ENCODE results near the gene SNX3. TPM values are rescaled to one million over a fixed set of nuclear protein-coding genes. Genes with fewer than 3 reads are reported as not detected.

SNX3 gene
- total RNA-seq, 4 donors from 2014 or later = 80.9 to 97.4 (median 96.6) TPM

DNA sequence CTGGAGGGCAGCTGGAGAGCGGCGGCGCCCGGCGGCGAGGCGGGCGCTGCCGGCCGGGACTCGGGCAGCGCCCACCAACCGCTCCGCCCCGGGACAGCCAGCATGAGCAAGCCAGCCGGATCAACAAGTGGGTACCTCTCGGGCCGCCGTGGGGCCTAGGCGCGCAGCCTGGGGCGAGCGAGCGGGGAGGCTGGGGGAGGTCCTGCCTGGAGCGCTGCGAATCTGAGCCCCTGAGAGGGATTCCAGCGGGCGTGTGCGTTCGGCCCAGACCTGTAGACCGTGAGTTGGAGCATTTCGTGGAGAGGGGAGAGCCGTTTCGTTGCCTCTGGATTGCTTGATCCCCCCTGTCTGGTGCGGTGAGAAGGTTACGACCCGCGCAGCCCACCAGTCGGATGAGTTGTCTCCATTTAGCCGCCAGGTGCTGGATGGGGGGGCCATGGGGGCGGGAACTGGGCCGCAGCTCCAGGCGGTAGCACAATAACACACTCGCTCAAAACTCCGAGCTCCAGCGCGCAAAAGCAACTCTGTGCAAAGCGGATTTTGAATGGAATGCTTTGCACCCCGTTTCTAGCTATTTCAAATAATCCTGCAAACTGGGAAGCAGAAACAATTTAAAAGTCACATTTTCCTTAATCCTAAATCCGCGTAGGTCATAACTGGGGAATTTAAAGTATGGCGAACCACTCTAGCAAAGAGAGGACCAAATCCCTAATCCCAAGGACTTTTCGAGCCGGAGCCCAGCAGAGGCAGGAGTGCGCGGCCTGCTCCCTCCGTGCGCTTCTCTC, 94.0 kb downstream of the SNX3 start:
- H3K4me1 ChIP-seq = peaks cover 77% of the 10 kb centered on the region
- no peak overlapping the region for H3K27ac ChIP-seq
- H3K27me3 ChIP-seq = peaks cover 100% of the 10 kb centered on the region
- H3K36me3 ChIP-seq = no peaks in the 10 kb centered on the region
- no peak for DNase-seq (ENCODE audit: low spot score in 2 of 2)
- H3K9me3 ChIP-seq = no peaks in the 10 kb centered on the region
- peak overlapping the region; percentile 38 for H3K4me3 ChIP-seq
- 9% methylated on average over 40 of the region's 58 CpGs for WGBS
- no peak for TF ChIP-seq POLR2A (IDR thresholded peaks at IDR 0.05)
- no peak for TF ChIP-seq POLR2AphosphoS5 (IDR thresholded peaks at IDR 0.05)
- no peak for TF ChIP-seq EP300 (IDR thresholded peaks at IDR 0.05)
- TF ChIP-seq, protein P1, sequence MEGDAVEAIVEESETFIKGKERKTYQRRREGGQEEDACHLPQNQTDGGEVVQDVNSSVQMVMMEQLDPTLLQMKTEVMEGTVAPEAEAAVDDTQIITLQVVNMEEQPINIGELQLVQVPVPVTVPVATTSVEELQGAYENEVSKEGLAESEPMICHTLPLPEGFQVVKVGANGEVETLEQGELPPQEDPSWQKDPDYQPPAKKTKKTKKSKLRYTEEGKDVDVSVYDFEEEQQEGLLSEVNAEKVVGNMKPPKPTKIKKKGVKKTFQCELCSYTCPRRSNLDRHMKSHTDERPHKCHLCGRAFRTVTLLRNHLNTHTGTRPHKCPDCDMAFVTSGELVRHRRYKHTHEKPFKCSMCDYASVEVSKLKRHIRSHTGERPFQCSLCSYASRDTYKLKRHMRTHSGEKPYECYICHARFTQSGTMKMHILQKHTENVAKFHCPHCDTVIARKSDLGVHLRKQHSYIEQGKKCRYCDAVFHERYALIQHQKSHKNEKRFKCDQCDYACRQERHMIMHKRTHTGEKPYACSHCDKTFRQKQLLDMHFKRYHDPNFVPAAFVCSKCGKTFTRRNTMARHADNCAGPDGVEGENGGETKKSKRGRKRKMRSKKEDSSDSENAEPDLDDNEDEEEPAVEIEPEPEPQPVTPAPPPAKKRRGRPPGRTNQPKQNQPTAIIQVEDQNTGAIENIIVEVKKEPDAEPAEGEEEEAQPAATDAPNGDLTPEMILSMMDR (IDR thresholded peaks at IDR 0.05) = no peak

DNA sequence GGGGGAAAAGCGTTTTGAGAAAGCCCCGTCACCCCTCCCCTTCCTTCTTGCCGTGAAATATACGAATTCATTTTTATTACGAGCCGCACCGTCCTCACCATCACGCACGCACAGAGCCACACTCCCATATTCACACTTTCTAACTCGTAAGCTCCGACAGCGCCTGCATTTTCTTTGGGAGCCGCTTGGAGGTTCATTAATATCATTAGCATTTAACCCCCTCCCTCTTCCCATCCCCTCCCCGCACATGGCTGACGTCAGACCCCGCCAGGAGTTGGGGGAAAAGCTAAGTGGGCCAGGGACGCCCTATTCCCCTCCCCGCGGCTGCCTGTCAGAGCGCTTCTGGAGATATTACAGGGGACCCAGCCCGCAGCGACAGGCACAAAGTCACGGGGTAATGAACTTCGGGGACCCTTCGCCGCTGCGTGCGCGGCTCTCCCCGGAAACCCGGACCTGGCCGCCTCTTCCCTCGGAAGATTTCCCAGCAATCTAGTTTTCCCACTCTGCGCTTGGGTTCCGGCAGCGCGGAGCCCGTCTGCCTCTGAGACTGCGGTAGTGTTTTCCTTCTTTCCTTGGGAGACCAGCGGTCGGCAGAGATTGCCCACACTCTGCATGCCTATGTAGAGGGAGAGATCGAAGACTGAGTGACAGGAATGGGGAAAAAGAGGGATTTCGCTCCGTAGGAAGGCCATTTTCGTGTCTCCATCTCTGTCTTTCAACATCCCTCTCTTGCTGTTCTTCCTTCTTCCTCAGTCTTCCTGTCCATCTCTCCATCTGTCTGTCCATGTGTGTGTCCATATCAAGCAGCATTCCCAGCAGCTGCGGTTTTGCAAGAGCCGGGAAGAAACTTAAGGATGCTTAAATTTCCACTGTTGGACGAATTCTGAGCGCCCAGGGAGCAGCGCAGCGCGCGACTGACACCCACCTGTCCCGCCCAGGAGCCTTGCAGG, 94.9 kb downstream of the SNX3 start, which contains the start of gene NR2E1:
NR2E1 (plus strand) TSS at position 309 of the 950 bp plus-strand sequence. CDS start 744 bp downstream, outside the sequence.
- H3K4me1 ChIP-seq = peaks cover 77% of the 10 kb centered on the region
- TF ChIP-seq EP300 (IDR thresholded peaks at IDR 0.05) (no peak), POLR2A (IDR thresholded peaks at IDR 0.05) (no peak), POLR2AphosphoS5 (IDR thresholded peaks at IDR 0.05) (no peak)
- TF ChIP-seq, protein P1 (IDR thresholded peaks at IDR 0.05) = no peak
- H3K27me3 ChIP-seq = peaks cover 100% of the 10 kb centered on the region
- WGBS = 2% methylated on average over 54 of the region's 54 CpGs
- H3K36me3 ChIP-seq = no peaks in the 10 kb centered on the region
- no peaks in the 10 kb centered on the region for H3K9me3 ChIP-seq
- H3K27ac ChIP-seq = no peak within 1 kb of the TSS
- H3K4me3 ChIP-seq = peak within 1 kb of the TSS; percentile 35
- no peak for DNase-seq (ENCODE audit: low spot score in 2 of 2)

DNA sequence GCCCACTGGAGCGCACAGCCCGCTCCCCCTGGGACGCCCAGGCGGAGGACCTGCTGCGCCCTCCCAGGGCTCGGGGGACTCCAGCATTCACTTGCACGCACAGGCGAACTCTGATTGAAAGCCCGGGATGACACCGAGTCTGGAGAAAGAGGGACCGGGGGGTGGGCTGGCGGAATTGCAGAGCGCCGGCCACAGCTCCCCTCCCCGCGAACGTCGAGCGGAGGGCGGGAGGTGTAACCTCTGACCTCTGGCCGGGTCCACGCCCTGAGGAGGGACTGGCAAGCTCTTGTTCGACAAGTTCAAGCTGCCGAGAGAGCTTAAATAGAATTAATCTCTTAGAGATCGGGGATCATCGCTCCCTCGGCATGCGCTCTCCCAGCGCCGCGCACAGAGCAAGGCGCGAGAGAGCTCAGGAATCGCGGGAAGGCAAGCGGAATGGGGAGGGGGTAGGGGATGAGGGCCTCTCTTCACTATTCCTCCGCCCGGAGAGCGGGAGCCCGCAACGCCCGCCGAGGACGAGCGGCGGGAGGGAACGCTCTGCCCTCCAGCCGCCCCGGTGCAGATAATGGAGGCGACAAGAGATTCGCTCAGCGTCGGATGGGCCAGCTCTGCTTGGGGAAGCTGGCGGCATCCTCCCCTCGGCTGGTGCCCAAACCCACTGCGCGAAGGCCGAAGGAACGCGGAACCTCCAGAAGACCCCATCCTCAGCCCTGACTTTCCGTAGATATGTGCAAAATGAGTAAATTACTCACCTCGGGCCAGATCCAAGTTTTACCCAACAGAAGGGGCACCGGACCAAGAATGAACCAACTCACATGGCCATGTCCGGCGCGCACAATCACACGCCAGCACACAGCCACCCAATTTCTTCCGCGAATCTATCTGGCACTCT, 95.8 kb downstream of the SNX3 start:
- H3K27ac ChIP-seq = no peak overlapping the region
- no peaks in the 10 kb centered on the region for H3K9me3 ChIP-seq
- no peak for DNase-seq (ENCODE audit: low spot score in 2 of 2)
- H3K36me3 ChIP-seq = no peaks in the 10 kb centered on the region
- H3K4me1 ChIP-seq = peaks cover 70% of the 10 kb centered on the region
- peaks cover 100% of the 10 kb centered on the region for H3K27me3 ChIP-seq
- H3K4me3 ChIP-seq = peak overlapping the region; percentile 35
- 14% methylated on average over 4 of the region's 69 CpGs for WGBS
- TF ChIP-seq POLR2AphosphoS5 (IDR thresholded peaks at IDR 0.05) (no peak), EP300 (IDR thresholded peaks at IDR 0.05) (no peak), POLR2A (IDR thresholded peaks at IDR 0.05) (no peak)
- TF ChIP-seq, protein P1 (IDR thresholded peaks at IDR 0.05) = no peak

DNA sequence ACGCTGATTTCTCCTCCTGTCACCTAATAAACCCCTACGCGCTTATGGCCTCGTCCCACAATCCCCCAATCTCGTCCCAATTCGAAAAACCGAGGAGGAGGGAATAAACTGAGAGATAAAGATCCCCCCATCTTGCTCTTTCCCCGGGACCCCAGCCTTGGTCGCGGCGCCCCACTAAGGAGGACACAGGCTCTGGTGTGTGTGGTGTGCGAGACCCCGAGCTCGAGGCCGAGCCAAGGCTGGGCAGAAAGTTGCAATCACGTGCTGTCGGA, 96.4 kb downstream of the SNX3 start:
- Histone ChIP-seq H3K4me1 (peaks cover 65% of the 10 kb centered on the region), H3K4me3 (peak overlapping the region; percentile 35)
- 2% methylated on average over 12 of the region's 17 CpGs for WGBS

More for the DNA sequence above, 96.4 kb downstream of the SNX3 start:
- TF ChIP-seq POLR2AphosphoS5 (IDR thresholded peaks at IDR 0.05) (no peak), EP300 (IDR thresholded peaks at IDR 0.05) (no peak), POLR2A (IDR thresholded peaks at IDR 0.05) (no peak)
- TF ChIP-seq, protein P1 (IDR thresholded peaks at IDR 0.05) = no peak
- Histone ChIP-seq H3K9me3 (no peaks in the 10 kb centered on the region), H3K36me3 (no peaks in the 10 kb centered on the region), H3K27ac (no peak overlapping the region), H3K27me3 (peaks cover 100% of the 10 kb centered on the region)
- DNase-seq (ENCODE audit: low spot score in 2 of 2) = no peak

All from suprapubic skin (tissue), 4 donors.